ENCODE measurements around the gene PTPRO. TPM values are rescaled to one million over a fixed set of nuclear protein-coding genes. Genes with fewer than 3 reads are reported as not detected.

PTPRO gene
- total RNA-seq, 1 experiment from 2014 or later, result 2.8 TPM

GRCh38 chr12:15505616-15506015, 183.3 kb downstream of the PTPRO start:
- TF ChIP-seq EZH2 (IDR thresholded peaks at IDR 0.05; ENCODE audit: borderline replicate concordance, low read depth, low read length, poor library complexity, severe bottlenecking), result no peak
- TF ChIP-seq, protein P1, sequence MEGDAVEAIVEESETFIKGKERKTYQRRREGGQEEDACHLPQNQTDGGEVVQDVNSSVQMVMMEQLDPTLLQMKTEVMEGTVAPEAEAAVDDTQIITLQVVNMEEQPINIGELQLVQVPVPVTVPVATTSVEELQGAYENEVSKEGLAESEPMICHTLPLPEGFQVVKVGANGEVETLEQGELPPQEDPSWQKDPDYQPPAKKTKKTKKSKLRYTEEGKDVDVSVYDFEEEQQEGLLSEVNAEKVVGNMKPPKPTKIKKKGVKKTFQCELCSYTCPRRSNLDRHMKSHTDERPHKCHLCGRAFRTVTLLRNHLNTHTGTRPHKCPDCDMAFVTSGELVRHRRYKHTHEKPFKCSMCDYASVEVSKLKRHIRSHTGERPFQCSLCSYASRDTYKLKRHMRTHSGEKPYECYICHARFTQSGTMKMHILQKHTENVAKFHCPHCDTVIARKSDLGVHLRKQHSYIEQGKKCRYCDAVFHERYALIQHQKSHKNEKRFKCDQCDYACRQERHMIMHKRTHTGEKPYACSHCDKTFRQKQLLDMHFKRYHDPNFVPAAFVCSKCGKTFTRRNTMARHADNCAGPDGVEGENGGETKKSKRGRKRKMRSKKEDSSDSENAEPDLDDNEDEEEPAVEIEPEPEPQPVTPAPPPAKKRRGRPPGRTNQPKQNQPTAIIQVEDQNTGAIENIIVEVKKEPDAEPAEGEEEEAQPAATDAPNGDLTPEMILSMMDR (conservative IDR thresholded peaks at IDR 0.05; ENCODE audit: low read depth, low read length), result no peak
- ChIA-PET CTCF (interaction anchor here (0.9 kb wide), 1 partner anchor 79 kb away, joined by 4 read pairs; no protein-coding TSS in a partner anchor), POLR2A (ENCODE audit: low non-redundant PET) (no interaction called here)
- no TSS peak for BruUV-seq (replicated peaks)
- H3K4me3 ChIP-seq (ENCODE audit: low read depth, low read length, poor library complexity, severe bottlenecking), result no peak overlapping the region
- peaks cover 6% of the 10 kb centered on the region for H3K27me3 ChIP-seq (replicated peaks; ENCODE audit: insufficient read depth, low read depth, low read length, poor library complexity)
- DNase-seq (ENCODE audit: low spot score), result no peak
- no peaks in the 10 kb centered on the region for H3K4me1 ChIP-seq (ENCODE audit: insufficient read depth, low read length, poor library complexity, severe bottlenecking)
- no peaks in the 10 kb centered on the region for H3K36me3 ChIP-seq (ENCODE audit: insufficient read depth, low read length, poor library complexity, severe bottlenecking)
- intact Hi-C loops (cut with micrococcal nuclease; ENCODE audit: unreplicated experiment), result no loop called here
- H3K27ac ChIP-seq (ENCODE audit: low read depth, low read length, poor library complexity, severe bottlenecking), result no peak overlapping the region
- H3K9me3 ChIP-seq (ENCODE audit: low read depth, low read length, poor library complexity, severe bottlenecking), result no peaks in the 10 kb centered on the region

DNA sequence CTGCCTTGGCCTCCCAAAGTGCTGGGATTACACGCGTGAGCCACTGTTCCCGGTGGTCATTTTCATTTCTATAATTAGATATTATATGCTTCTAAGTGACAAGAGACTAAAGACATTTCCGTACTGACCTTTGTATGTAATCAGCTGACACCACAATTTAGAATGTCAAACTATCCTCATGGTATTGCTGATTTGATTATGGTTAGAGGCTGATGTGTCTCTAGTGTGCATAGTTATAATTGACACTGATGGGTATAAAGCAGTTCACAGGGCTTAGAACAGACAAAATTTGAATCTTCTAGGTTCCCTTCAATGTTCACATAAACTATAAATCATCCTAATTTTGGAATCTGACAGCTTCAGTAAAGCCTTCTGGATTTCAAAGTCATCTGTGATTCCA, 192.7 kb downstream of the PTPRO start:
- no peaks in the 10 kb centered on the region for H3K9me3 ChIP-seq (ENCODE audit: low read depth, low read length, poor library complexity, severe bottlenecking)
- no TSS peak for BruUV-seq (replicated peaks)
- no peak overlapping the region for H3K27ac ChIP-seq (ENCODE audit: low read depth, low read length, poor library complexity, severe bottlenecking)
- ChIA-PET CTCF (no interaction called here), POLR2A (ENCODE audit: low non-redundant PET) (no interaction called here)
- H3K4me1 ChIP-seq (ENCODE audit: insufficient read depth, low read length, poor library complexity, severe bottlenecking), result no peaks in the 10 kb centered on the region
- H3K4me3 ChIP-seq (ENCODE audit: low read depth, low read length, poor library complexity, severe bottlenecking), result no peak overlapping the region
- intact Hi-C loops (cut with micrococcal nuclease; ENCODE audit: unreplicated experiment), result no loop called here
- TF ChIP-seq, protein P1 (conservative IDR thresholded peaks at IDR 0.05; ENCODE audit: low read depth, low read length), result no peak
- TF ChIP-seq EZH2 (IDR thresholded peaks at IDR 0.05; ENCODE audit: borderline replicate concordance, low read depth, low read length, poor library complexity, severe bottlenecking), result no peak
- H3K27me3 ChIP-seq (replicated peaks; ENCODE audit: insufficient read depth, low read depth, low read length, poor library complexity), result no peaks in the 10 kb centered on the region
- no peak for DNase-seq (ENCODE audit: low spot score)
- no peaks in the 10 kb centered on the region for H3K36me3 ChIP-seq (ENCODE audit: insufficient read depth, low read length, poor library complexity, severe bottlenecking)

- intact Hi-C loops (cut with micrococcal nuclease; ENCODE audit: unreplicated experiment), result loop anchor here (10.0 kb wide), 2 partner anchors 515 to 795 kb away; no protein-coding TSS in a partner anchor
- POLR2A ChIA-PET (ENCODE audit: low non-redundant PET), result no interaction called here
- peak; percentile 41 for DNase-seq (ENCODE audit: low spot score)
Measured at GRCh38 chr12:15520083-15520482, 197.8 kb downstream of the PTPRO start.

More at GRCh38 chr12:15520083-15520482, 197.8 kb downstream of the PTPRO start:
- no peak overlapping the region for H3K4me3 ChIP-seq (ENCODE audit: low read depth, low read length, poor library complexity, severe bottlenecking)
- CTCF ChIA-PET, result interaction anchor here (1.3 kb wide), 1 partner anchor 250 kb away, joined by 4 read pairs; no protein-coding TSS in a partner anchor
- no peak overlapping the region for H3K27ac ChIP-seq (ENCODE audit: low read depth, low read length, poor library complexity, severe bottlenecking)
- H3K27me3 ChIP-seq (replicated peaks; ENCODE audit: insufficient read depth, low read depth, low read length, poor library complexity), result no peaks in the 10 kb centered on the region
- H3K36me3 ChIP-seq (ENCODE audit: insufficient read depth, low read length, poor library complexity, severe bottlenecking), result no peaks in the 10 kb centered on the region
- H3K4me1 ChIP-seq (ENCODE audit: insufficient read depth, low read length, poor library complexity, severe bottlenecking), result peaks cover 3% of the 10 kb centered on the region
- BruUV-seq (replicated peaks), result no TSS peak
- TF ChIP-seq, protein P1 (conservative IDR thresholded peaks at IDR 0.05; ENCODE audit: low read depth, low read length), result no peak
- TF ChIP-seq EZH2 (IDR thresholded peaks at IDR 0.05; ENCODE audit: borderline replicate concordance, low read depth, low read length, poor library complexity, severe bottlenecking), result no peak
- no peaks in the 10 kb centered on the region for H3K9me3 ChIP-seq (ENCODE audit: low read depth, low read length, poor library complexity, severe bottlenecking)

All from A673 (cell line).